HUES64 (cell line): ENCODE data around the gene BOC.

Source experiments
- H3K27ac ChIP-seq: 2 replicates; pipeline ENCODE4 v1.7.0; 2013; ENCODE audit warnings: low read depth, low read length, inconsistent platforms
- H3K27me3 ChIP-seq: 2 replicates; pipeline ENCODE4 v1.6.1; 2013; ENCODE audit warnings: mild to moderate bottlenecking, low read length; ENCODE audit not compliant: insufficient read depth
- H3K36me3 ChIP-seq: 2 replicates; pipeline ENCODE4 v1.6.1; 2013; ENCODE audit warnings: mild to moderate bottlenecking, low read length; ENCODE audit not compliant: insufficient read depth
- H3K4me1 ChIP-seq: 2 replicates; pipeline ENCODE4 v1.6.1; 2013; ENCODE audit warnings: mild to moderate bottlenecking, low read length, moderate library complexity; ENCODE audit not compliant: insufficient read depth
- H3K4me3 ChIP-seq: 2 replicates; pipeline ENCODE4 v1.5.1; 2013; ENCODE audit warnings: mild to moderate bottlenecking, low read length, moderate library complexity
- H3K9ac ChIP-seq: 2 replicates; pipeline ENCODE4 v1.6.1; 2013; ENCODE audit warnings: mild to moderate bottlenecking, low read depth, low read length
- H3K9me3 ChIP-seq: 2 replicates; pipeline ENCODE4 v1.6.1; 2013; ENCODE audit warnings: low read depth, low read length; ENCODE audit not compliant: insufficient read depth
- WGBS: fragments of 150-250, 120-280 bp; methylation state at CpG from one replicate; pipeline ENCODE4 v1.1.7; 2013; ENCODE audit warnings: missing lambda C conversion rate; 5-methylcytosine and 5-hydroxymethylcytosine counted together

BOC gene

GRCh38 chr3:113216393-113216792, 5.0 kb downstream of the BOC start:
- H3K27me3 ChIP-seq: peaks cover 21% of the 10 kb centered on the region
- H3K36me3 ChIP-seq: peaks cover 35% of the 10 kb centered on the region
- H3K27ac ChIP-seq: no peak overlapping the region
- no peak overlapping the region for H3K9ac ChIP-seq
- no peaks in the 10 kb centered on the region for H3K9me3 ChIP-seq
- WGBS: 93% methylated on average over 4 of the region's 5 CpGs
- peaks cover 7% of the 10 kb centered on the region; the same call in 1 of the 2 replicates for H3K4me1 ChIP-seq
- no peak overlapping the region for H3K4me3 ChIP-seq

- H3K9me3 ChIP-seq: no peaks in the 10 kb centered on the region
- peaks cover 35% of the 10 kb centered on the region for H3K36me3 ChIP-seq
- 86% methylated on average over 10 of the region's 10 CpGs for WGBS
- H3K27ac ChIP-seq: no peak overlapping the region
- peaks cover 10% of the 10 kb centered on the region for H3K27me3 ChIP-seq
- H3K9ac ChIP-seq: no peak overlapping the region
- H3K4me1 ChIP-seq: peaks cover 23% of the 10 kb centered on the region; the same call in 1 of the 2 replicates
- H3K4me3 ChIP-seq: no peak overlapping the region
Measured at GRCh38 chr3:113218011-113218680, 6.8 kb downstream of the BOC start.

GRCh38 chr3:113218681-113219045, 7.3 kb downstream of the BOC start:
- WGBS: 100% methylated on average over 1 of the region's 1 CpG
- peaks cover 35% of the 10 kb centered on the region for H3K36me3 ChIP-seq
- H3K4me1 ChIP-seq: peaks cover 28% of the 10 kb centered on the region
- no peak overlapping the region for H3K4me3 ChIP-seq
- H3K9me3 ChIP-seq: no peaks in the 10 kb centered on the region
- H3K27me3 ChIP-seq: peaks cover 5% of the 10 kb centered on the region; the same call in 1 of the 2 replicates
- no peak overlapping the region for H3K27ac ChIP-seq
- H3K9ac ChIP-seq: no peak overlapping the region

- WGBS: 76% methylated on average over 6 of the region's 6 CpGs
- H3K4me3 ChIP-seq: no peak overlapping the region
- peaks cover 32% of the 10 kb centered on the region for H3K4me1 ChIP-seq
- H3K9me3 ChIP-seq: no peaks in the 10 kb centered on the region
- no peak overlapping the region for H3K27ac ChIP-seq
- H3K9ac ChIP-seq: no peak overlapping the region
- H3K27me3 ChIP-seq: no peaks in the 10 kb centered on the region
- peaks cover 35% of the 10 kb centered on the region for H3K36me3 ChIP-seq
Measured at GRCh38 chr3:113219605-113220300, 8.4 kb downstream of the BOC start.

- H3K27me3 ChIP-seq: no peaks in the 10 kb centered on the region
- H3K27ac ChIP-seq: no peak overlapping the region
- no peak overlapping the region for H3K9ac ChIP-seq
- no peaks in the 10 kb centered on the region for H3K9me3 ChIP-seq
- H3K4me1 ChIP-seq: peaks cover 25% of the 10 kb centered on the region
- 93% methylated on average over 5 of the region's 5 CpGs for WGBS
- H3K36me3 ChIP-seq: peaks cover 35% of the 10 kb centered on the region
- H3K4me3 ChIP-seq: no peak overlapping the region
Measured at GRCh38 chr3:113220721-113221120, 9.4 kb downstream of the BOC start.

GRCh38 chr3:113221721-113222257, 10.4 kb downstream of the BOC start:
- 91% methylated on average over 2 of the region's 2 CpGs for WGBS
- Histone ChIP-seq H3K4me1 (peaks cover 25% of the 10 kb centered on the region), H3K4me3 (no peak overlapping the region), H3K27ac (no peak overlapping the region), H3K9ac (no peak overlapping the region), H3K27me3 (no peaks in the 10 kb centered on the region), H3K36me3 (peaks cover 25% of the 10 kb centered on the region; the same call in 1 of the 2 replicates), H3K9me3 (no peaks in the 10 kb centered on the region)

GRCh38 chr3:113222451-113223086, 11.2 kb downstream of the BOC start:
- Histone ChIP-seq H3K4me1 (peaks cover 25% of the 10 kb centered on the region), H3K27ac (no peak overlapping the region), H3K4me3 (no peak overlapping the region), H3K9ac (no peak overlapping the region), H3K27me3 (no peaks in the 10 kb centered on the region), H3K36me3 (peaks cover 22% of the 10 kb centered on the region; the same call in 1 of the 2 replicates), H3K9me3 (no peaks in the 10 kb centered on the region)
- 88% methylated on average over 10 of the region's 10 CpGs for WGBS

GRCh38 chr3:113223475-113224281, 12.3 kb downstream of the BOC start:
- Histone ChIP-seq H3K9ac (no peak overlapping the region), H3K4me1 (peaks cover 31% of the 10 kb centered on the region), H3K9me3 (no peaks in the 10 kb centered on the region), H3K27ac (no peak overlapping the region), H3K27me3 (no peaks in the 10 kb centered on the region), H3K4me3 (no peak overlapping the region), H3K36me3 (peaks cover 12% of the 10 kb centered on the region; the same call in 1 of the 2 replicates)
- WGBS: 88% methylated on average over 18 of the region's 18 CpGs

GRCh38 chr3:113225286-113225685, 13.9 kb downstream of the BOC start:
- Histone ChIP-seq H3K4me3 (no peak overlapping the region), H3K9me3 (no peaks in the 10 kb centered on the region), H3K4me1 (peaks cover 45% of the 10 kb centered on the region), H3K36me3 (peaks cover 3% of the 10 kb centered on the region; the same call in 1 of the 2 replicates), H3K27ac (no peak overlapping the region), H3K9ac (no peak overlapping the region), H3K27me3 (no peaks in the 10 kb centered on the region)
- WGBS: 87% methylated on average over 2 of the region's 2 CpGs

- no peaks in the 10 kb centered on the region for H3K9me3 ChIP-seq
- WGBS: 89% methylated on average over 3 of the region's 3 CpGs
- no peak overlapping the region for H3K4me3 ChIP-seq
- peaks cover 3% of the 10 kb centered on the region; the same call in 1 of the 2 replicates for H3K36me3 ChIP-seq
- H3K27ac ChIP-seq: no peak overlapping the region
- peaks cover 52% of the 10 kb centered on the region for H3K4me1 ChIP-seq
- no peaks in the 10 kb centered on the region for H3K27me3 ChIP-seq
- no peak overlapping the region for H3K9ac ChIP-seq
Measured at GRCh38 chr3:113226491-113226890, 15.1 kb downstream of the BOC start.
